H9 (cell line): ENCODE measurements around the gene S100P. TPM values are rescaled to one million over a fixed set of nuclear protein-coding genes. Genes with fewer than 3 reads are reported as not detected.

Source experiments
- DNase-seq: peaks from one replicate; pipeline ENCODE4 v3.0.0-alpha.2; 2017
- H2AFZ ChIP-seq: one replicate; pipeline ENCODE4 v1.6.1; 2013; ENCODE audit warnings: mild to moderate bottlenecking, low read length, control low read depth, moderate library complexity
- H2AK5ac ChIP-seq: 2 replicates; pipeline ENCODE4 v1.6.1; 2013; ENCODE audit warnings: low read length, control low read depth, mixed read lengths; ENCODE audit not compliant: insufficient read length
- H2BK120ac ChIP-seq: one replicate; pipeline ENCODE4 v1.6.1; 2013; ENCODE audit warnings: low read depth, mild to moderate bottlenecking, low read length, control low read depth, inconsistent platforms; ENCODE audit not compliant: poor library complexity, severe bottlenecking
- H2BK12ac ChIP-seq: 2 replicates; pipeline ENCODE4 v1.6.1; 2013; ENCODE audit warnings: low read length, control low read depth, mixed read lengths, low read depth; ENCODE audit not compliant: insufficient read length
- H2BK15ac ChIP-seq: 2 replicates; pipeline ENCODE4 v1.6.1; 2013; ENCODE audit warnings: low read depth, low read length, control low read depth
- H2BK20ac ChIP-seq: one replicate; pipeline ENCODE4 v1.6.1; 2013; ENCODE audit warnings: low read depth, mild to moderate bottlenecking, low read length, control low read depth, inconsistent platforms; ENCODE audit not compliant: poor library complexity, severe bottlenecking
- H2BK5ac ChIP-seq: 2 replicates; pipeline ENCODE4 v1.6.1; 2013; ENCODE audit warnings: low read length, control low read depth, mixed read lengths; ENCODE audit not compliant: insufficient read length
- H3K14ac ChIP-seq: 2 replicates; pipeline ENCODE4 v1.6.1; 2013; ENCODE audit warnings: low read length, control low read depth; ENCODE audit not compliant: insufficient read depth
- H3K18ac ChIP-seq: 2 replicates; pipeline ENCODE4 v1.6.1; 2013; ENCODE audit warnings: low read depth, mild to moderate bottlenecking, mixed read lengths, low read length, control low read depth; ENCODE audit not compliant: insufficient read length
- H3K23ac ChIP-seq: 2 replicates; pipeline ENCODE4 v1.6.1; 2013; ENCODE audit warnings: low read length, control low read depth, mixed read lengths, low read depth; ENCODE audit not compliant: insufficient read length
- H3K23me2 ChIP-seq: 2 replicates; pipeline ENCODE4 v1.6.1; 2013; ENCODE audit warnings: low read depth, mild to moderate bottlenecking, mixed read lengths, low read length, control low read depth; ENCODE audit not compliant: insufficient read length, poor library complexity, severe bottlenecking
- H3K27ac ChIP-seq: 2 replicates; pipeline ENCODE4 v1.5.1; 2013; ENCODE audit warnings: low read length, control low read depth, mixed read lengths, low read depth; ENCODE audit not compliant: insufficient read length
- H3K27me3 ChIP-seq: 2 replicates; pipeline ENCODE4 v1.6.1; 2013; ENCODE audit warnings: low read length, control low read depth, inconsistent platforms; ENCODE audit not compliant: insufficient read depth
- H3K4ac ChIP-seq: 2 replicates; pipeline ENCODE4 v1.6.1; 2013; ENCODE audit warnings: low read depth, mild to moderate bottlenecking, control low read depth, inconsistent platforms, low read length, moderate library complexity
- H3K4me1 ChIP-seq: 2 replicates; pipeline ENCODE4 v1.6.1; 2013; ENCODE audit warnings: low read length, control low read depth, inconsistent platforms; ENCODE audit not compliant: insufficient read depth
- H3K4me2 ChIP-seq: 2 replicates; pipeline ENCODE4 v1.6.1; 2013; ENCODE audit warnings: low read length, control low read depth, mixed read lengths; ENCODE audit not compliant: insufficient read length, insufficient read depth
- H3K56ac ChIP-seq: 2 replicates; pipeline ENCODE4 v1.6.1; 2013; ENCODE audit warnings: low read depth, mild to moderate bottlenecking, mixed read lengths, low read length, control low read depth; ENCODE audit not compliant: insufficient read length
- H3K79me1 ChIP-seq: 2 replicates; pipeline ENCODE4 v1.6.1; 2013; ENCODE audit warnings: low read depth, mild to moderate bottlenecking, moderate library complexity, low read length, control low read depth, inconsistent platforms; ENCODE audit not compliant: insufficient read depth, poor library complexity, severe bottlenecking
- H3K79me2 ChIP-seq: 2 replicates; pipeline ENCODE4 v1.6.1; 2013; ENCODE audit warnings: low read length, control low read depth, inconsistent platforms; ENCODE audit not compliant: insufficient read depth
- H3K9ac ChIP-seq: 2 replicates; pipeline ENCODE4 v1.6.1; 2013; ENCODE audit warnings: low read length, control low read depth, mixed read lengths; ENCODE audit not compliant: insufficient read length; ENCODE audit errors: extremely low read depth
- H3K9me3 ChIP-seq: one replicate; pipeline ENCODE4 v1.6.1; 2013; ENCODE audit warnings: low read depth, low read length, inconsistent platforms; ENCODE audit not compliant: control insufficient read depth
- H3T11ph ChIP-seq: one replicate; pipeline ENCODE4 v1.6.1; 2013; ENCODE audit warnings: mild to moderate bottlenecking, low read length, control low read depth, inconsistent platforms
- H4K20me1 ChIP-seq: one replicate; pipeline ENCODE4 v1.6.1; 2013; ENCODE audit not compliant: control insufficient read depth, insufficient read length, insufficient read depth
- H4K5ac ChIP-seq: 2 replicates; pipeline ENCODE4 v1.6.1; 2013; ENCODE audit warnings: low read depth, mild to moderate bottlenecking, mixed read lengths, low read length, control low read depth; ENCODE audit not compliant: insufficient read length
- H4K8ac ChIP-seq: replicated peaks from 2 replicates; pipeline ENCODE4 v1.6.1; 2013; ENCODE audit warnings: low read length, control low read depth, mixed read lengths, low read depth; ENCODE audit not compliant: insufficient read length
- H4K91ac ChIP-seq: 2 replicates; pipeline ENCODE4 v1.6.1; 2013; ENCODE audit warnings: low read depth, mild to moderate bottlenecking, moderate library complexity, mixed read lengths, low read length, control low read depth; ENCODE audit not compliant: insufficient read length
- H3K27ac Mint-ChIP-seq, 3 experiments: 2 replicates in 2 of 3; 3 replicates in 1 of 3; pipeline ENCODE4 v1.8.0; 2020 to 2021; ENCODE audit warnings: mixed read lengths in 3 of 3, mild to moderate bottlenecking in 1 of 3, moderate library complexity in 1 of 3
- H3K27me3 Mint-ChIP-seq: 2 replicates; pipeline ENCODE4 v1.8.0; 2021; ENCODE audit warnings: low read depth, mild to moderate bottlenecking, moderate library complexity, mixed read lengths
- H3K36me3 Mint-ChIP-seq, 3 experiments: 2 replicates in 2 of 3; 3 replicates in 1 of 3; pipeline ENCODE4 v1.8.0; 2020 to 2021; ENCODE audit warnings: low read depth in 3 of 3, mixed read lengths in 3 of 3; ENCODE audit not compliant: insufficient read depth in 1 of 3
- H3K4me1 Mint-ChIP-seq, 2 experiments: 2 replicates each; pipeline ENCODE4 v1.8.0; 2020; ENCODE audit warnings: mixed read lengths in 2 of 2
- H3K4me3 Mint-ChIP-seq, 2 experiments: 2 replicates in 1 of 2; 3 replicates in 1 of 2; pipeline ENCODE4 v1.8.0; 2020 to 2021; ENCODE audit warnings: mild to moderate bottlenecking in 2 of 2, mixed read lengths in 2 of 2, moderate library complexity in 1 of 2
- H3K9me3 Mint-ChIP-seq, 2 experiments: 2 replicates in 1 of 2; 3 replicates in 1 of 2; pipeline ENCODE4 v1.8.0; 2020; ENCODE audit warnings: mild to moderate bottlenecking in 2 of 2, mixed read lengths in 2 of 2, moderate library complexity in 1 of 2
- CTCF ChIP-seq: fragments of 200-600 bp; sonication (generic); conservative IDR thresholded peaks from 3 replicates; pipeline ENCODE4 v1.8.0; 2021; ENCODE audit warnings: antibody characterized with exemption, mild to moderate bottlenecking
- WGBS: extraction: QIAGEN DNeasy Blood & Tissue Kit; methylation state at CpG from one replicate; pipeline ENCODE4 v1.1.7; 2013; ENCODE audit warnings: missing lambda C conversion rate, low lambda C conversion rate, mixed read lengths; ENCODE audit not compliant: insufficient read length; ENCODE audit errors: extremely low coverage; 5-methylcytosine and 5-hydroxymethylcytosine counted together
- total RNA-seq: library from RNA; stranded (reverse); gene quantifications from 2 replicates; pipeline ENCODE4 v1.2.1, GENCODE V29; 2021

S100P gene
- total RNA-seq, 1 experiment from 2014 or later, result not detected

- DNase-seq, result no peak
- Histone ChIP-seq H2BK20ac (no peak overlapping the region), H4K8ac (no peak overlapping the region), H3K27me3 (no peaks in the 10 kb centered on the region; the same call in 1 of the 2 replicates), H3K79me2 (peaks cover 8% of the 10 kb centered on the region; the same call in 1 of the 2 replicates), H3K27ac (no peak overlapping the region), H2BK5ac (no peak overlapping the region), H2AFZ (no peak overlapping the region), H3K56ac (no peak overlapping the region), H3K4me2 (peak overlapping the region; percentile 6), H3K9me3 (no peaks in the 10 kb centered on the region), H4K91ac (no peak overlapping the region), H3K14ac (no peak overlapping the region), H3K18ac (no peak overlapping the region), H3K23me2 (peaks cover 9% of the 10 kb centered on the region), H2BK12ac (no peak overlapping the region), H3K9ac (no peak overlapping the region), H3K4me1 (peaks cover 2% of the 10 kb centered on the region; the same call in 1 of the 2 replicates), H2BK15ac (no peak overlapping the region), H4K20me1 (no peaks in the 10 kb centered on the region), H2BK120ac (no peak overlapping the region), H3T11ph (no peak overlapping the region), H3K79me1 (no peaks in the 10 kb centered on the region), H4K5ac (no peak overlapping the region), H3K4ac (no peak overlapping the region), H3K23ac (no peak overlapping the region), H2AK5ac (no peak overlapping the region)
- Mint-ChIP-seq H3K27me3 (peaks cover 8% of the 10 kb centered on the region), H3K9me3 (peaks cover 2 to 3% of the 10 kb centered on the region in 2 experiments; a peak in 2 of 5 replicates), H3K27ac (no peak overlapping the region), H3K4me3 (no peak overlapping the region; a peak in 1 of 5 replicates), H3K4me1 (peaks cover 9 to 23% of the 10 kb centered on the region in 2 experiments), H3K36me3 (peaks cover 2 to 3% (median 3%) of the 10 kb centered on the region in 3 experiments; a peak in 3 of 7 replicates)
- no peak for TF ChIP-seq CTCF
- no CpG with 5 or more reads among the region's 8 CpGs for WGBS
These were observed 26.0 kb downstream of the S100P start for GRCh38 chr4:6719611-6720179.
